GM12892 (cell line): Measurements from ENCODE around the gene MX2.

Source experiments
- POLR2A ChIP-seq: IDR thresholded peaks from 2 replicates; pipeline ENCODE4 v1.6.1; 2011; ENCODE audit warnings: low read depth, low read length, control low read depth
- POLR2AphosphoS5 ChIP-seq: IDR thresholded peaks from 2 replicates; pipeline ENCODE4 v1.6.1; 2011; ENCODE audit warnings: low read depth, low read length, control low read depth

DNA sequence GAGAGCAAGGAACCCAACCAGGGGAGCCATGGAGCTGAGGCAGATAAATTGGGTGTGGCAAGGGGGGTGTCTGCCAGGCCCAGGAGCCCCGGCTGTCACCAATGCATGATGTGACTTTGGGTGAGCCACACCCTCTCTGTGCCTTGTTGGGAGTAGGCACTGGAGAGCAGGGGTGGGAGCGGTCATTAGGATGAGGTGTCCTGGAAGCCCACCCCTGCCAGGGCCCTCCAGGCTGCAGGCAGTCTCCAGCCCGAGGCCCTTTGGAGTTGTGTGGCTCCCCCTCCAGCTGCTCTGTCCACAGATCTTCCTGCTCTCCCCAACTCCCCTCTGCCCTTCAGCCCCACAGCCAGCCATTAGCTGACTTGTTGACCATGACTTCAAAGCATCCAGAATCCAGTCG is 11.4 kb downstream of the MX2 start:
- TF ChIP-seq POLR2AphosphoS5 (no peak), POLR2A (no peak)
